GM06990 (cell line): Measurements from ENCODE around the gene ZNF23.

Experiments
- DNase-seq: peaks from one replicate; pipeline ENCODE4 v3.0.0-alpha.2; 2011; ENCODE audit not compliant: insufficient read length; ENCODE audit errors: extremely low read depth
- H3K27me3 ChIP-seq: replicated peaks from 2 replicates; pipeline ENCODE4 v1.6.0; 2011; ENCODE audit warnings: low read length; ENCODE audit not compliant: control insufficient read depth, insufficient read depth
- H3K36me3 ChIP-seq: 2 replicates; pipeline ENCODE4 v1.5.1; 2011; ENCODE audit warnings: low read length; ENCODE audit not compliant: control insufficient read depth, insufficient read depth
- H3K4me3 ChIP-seq: replicated peaks from 2 replicates; pipeline ENCODE4 v1.5.1; 2011; ENCODE audit warnings: low read depth, mild to moderate bottlenecking, control low read depth, low read length
- TF ChIP-seq, protein P1 (sequence below): IDR thresholded peaks from 2 replicates; pipeline ENCODE4 v1.5.1; 2011; ENCODE audit warnings: low read length, control low read depth, mild to moderate bottlenecking, inconsistent platforms; ENCODE audit not compliant: insufficient read depth, poor library complexity, severe bottlenecking

ZNF23 gene

DNA sequence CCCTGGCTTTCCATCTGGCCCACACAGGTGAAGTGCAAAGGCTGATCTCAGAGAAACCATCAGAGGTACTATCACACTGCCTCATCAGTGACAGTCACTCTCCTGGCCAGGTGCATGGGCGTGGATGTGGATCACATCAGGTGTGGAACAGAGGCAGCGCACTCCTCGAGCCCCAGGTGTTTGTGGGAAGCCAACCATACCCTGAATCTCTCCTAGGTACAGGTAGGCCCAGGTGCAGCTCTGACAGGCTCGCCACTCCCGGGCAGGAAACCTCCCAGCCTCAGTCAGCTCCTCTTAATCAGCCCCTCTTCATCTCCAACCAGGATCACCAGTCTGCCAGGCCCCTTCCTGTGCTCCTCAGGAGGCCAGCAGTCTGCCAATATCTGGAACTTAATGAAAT, 51.9 kb downstream of the ZNF23 start:
- TF ChIP-seq, protein P1, sequence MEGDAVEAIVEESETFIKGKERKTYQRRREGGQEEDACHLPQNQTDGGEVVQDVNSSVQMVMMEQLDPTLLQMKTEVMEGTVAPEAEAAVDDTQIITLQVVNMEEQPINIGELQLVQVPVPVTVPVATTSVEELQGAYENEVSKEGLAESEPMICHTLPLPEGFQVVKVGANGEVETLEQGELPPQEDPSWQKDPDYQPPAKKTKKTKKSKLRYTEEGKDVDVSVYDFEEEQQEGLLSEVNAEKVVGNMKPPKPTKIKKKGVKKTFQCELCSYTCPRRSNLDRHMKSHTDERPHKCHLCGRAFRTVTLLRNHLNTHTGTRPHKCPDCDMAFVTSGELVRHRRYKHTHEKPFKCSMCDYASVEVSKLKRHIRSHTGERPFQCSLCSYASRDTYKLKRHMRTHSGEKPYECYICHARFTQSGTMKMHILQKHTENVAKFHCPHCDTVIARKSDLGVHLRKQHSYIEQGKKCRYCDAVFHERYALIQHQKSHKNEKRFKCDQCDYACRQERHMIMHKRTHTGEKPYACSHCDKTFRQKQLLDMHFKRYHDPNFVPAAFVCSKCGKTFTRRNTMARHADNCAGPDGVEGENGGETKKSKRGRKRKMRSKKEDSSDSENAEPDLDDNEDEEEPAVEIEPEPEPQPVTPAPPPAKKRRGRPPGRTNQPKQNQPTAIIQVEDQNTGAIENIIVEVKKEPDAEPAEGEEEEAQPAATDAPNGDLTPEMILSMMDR: no peak
- H3K4me3 ChIP-seq: no peak overlapping the region
- H3K36me3 ChIP-seq: no peaks in the 10 kb centered on the region
- DNase-seq: no peak
- H3K27me3 ChIP-seq: peaks cover 3% of the 10 kb centered on the region

DNA sequence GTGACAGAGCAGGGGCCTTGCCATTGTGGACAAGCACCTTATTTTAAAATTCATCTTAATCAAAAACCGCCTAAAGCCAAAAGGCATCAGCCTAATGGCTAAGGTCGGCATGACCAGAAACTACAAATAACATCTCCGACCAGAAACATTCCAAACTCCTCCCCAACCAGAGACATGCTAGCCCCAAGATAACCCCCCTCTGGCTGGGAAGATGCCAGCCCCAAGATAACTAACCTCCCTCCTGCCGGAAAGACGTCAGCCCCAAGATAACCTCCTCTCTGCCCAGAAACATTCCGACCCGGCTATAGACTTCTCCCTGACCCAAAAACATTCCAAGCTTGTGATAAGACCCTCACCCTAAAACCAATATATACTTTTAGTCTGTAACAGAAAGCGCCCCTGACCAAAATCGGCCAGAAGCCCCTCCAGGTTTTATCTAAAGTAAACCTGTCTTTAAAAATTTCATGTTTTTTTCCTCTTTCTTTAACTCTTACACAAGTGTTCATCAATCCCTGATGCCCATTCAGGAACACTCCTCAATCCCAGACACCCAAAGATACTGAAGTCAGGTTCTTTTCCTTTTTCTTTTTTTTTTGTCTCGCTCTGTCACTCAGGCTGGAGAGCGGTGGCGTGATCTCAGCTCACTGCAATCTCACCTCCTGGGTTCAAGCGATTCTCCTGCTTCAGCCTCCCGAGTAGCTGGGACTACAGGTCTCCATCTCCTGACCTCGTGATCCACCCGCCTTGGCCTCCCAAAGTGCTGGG, 52.9 kb downstream of the ZNF23 start:
- TF ChIP-seq, protein P1: no peak
- Histone ChIP-seq H3K36me3 (no peaks in the 10 kb centered on the region), H3K27me3 (peaks cover 3% of the 10 kb centered on the region), H3K4me3 (no peak overlapping the region)
- no peak for DNase-seq

DNA sequence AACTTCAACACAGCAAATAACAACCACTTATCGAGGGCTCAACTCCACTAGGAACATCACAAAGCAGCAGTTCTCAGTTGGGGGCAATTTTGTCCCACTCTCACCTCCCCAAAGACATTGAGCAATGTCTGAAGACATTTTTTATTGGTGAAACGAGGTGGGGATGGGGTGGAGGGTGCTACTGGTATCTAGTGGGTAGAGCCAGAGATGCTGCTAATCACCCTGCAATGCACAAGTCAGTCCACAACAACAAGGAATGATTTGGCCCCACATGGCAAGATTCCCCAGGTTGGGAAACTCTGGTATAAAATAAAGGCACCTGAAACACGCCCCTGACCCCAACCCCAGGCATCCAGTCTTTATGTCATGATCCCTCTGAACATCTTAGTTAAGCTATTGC, 53.5 kb downstream of the ZNF23 start:
- TF ChIP-seq, protein P1: no peak
- H3K27me3 ChIP-seq: peaks cover 3% of the 10 kb centered on the region
- no peak for DNase-seq

DNA sequence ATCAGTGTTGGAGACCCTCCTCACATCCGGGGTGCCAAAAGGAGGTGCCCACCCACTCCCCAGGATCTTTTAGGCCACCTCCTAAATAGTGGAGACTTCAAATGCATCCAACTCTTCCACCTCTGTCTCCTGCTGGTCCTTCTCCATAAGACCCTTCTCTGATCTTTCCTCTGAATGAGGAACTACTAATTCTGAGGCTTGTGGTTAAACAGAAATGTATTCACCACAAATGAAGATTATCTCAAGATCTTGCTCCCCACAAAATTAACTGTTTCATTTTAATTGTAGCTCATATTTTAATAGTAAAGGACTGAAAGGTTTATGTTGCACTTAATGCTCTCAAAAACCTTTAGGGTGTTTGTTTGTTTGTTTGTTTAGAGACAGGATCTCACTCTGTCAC, 54.3 kb downstream of the ZNF23 start:
- peaks cover 3% of the 10 kb centered on the region for H3K27me3 ChIP-seq
- TF ChIP-seq, protein P1: no peak
- no peaks in the 10 kb centered on the region for H3K36me3 ChIP-seq
- DNase-seq: no peak
- no peak overlapping the region for H3K4me3 ChIP-seq

More for the DNA sequence above, 53.5 kb downstream of the ZNF23 start:
- no peaks in the 10 kb centered on the region for H3K36me3 ChIP-seq
- no peak overlapping the region for H3K4me3 ChIP-seq

DNA sequence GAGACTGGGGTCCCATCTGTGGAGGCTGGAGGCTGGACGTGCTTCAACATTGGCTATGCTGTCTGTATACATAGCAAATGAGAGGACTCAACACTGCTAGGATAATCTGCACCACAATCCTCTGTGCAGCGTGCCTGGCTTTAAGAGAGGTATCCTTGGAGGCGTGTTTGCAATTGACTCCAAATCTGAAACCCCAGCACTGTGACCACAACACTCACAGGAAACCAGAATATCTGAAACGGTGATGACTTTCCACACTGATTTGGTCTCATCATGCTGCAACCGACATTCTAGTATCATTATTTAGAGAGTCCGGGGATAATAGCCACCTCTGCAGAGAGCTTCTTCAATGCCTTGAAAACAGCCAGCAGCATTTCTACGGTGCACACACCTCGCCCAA, 55.3 kb downstream of the ZNF23 start:
- Histone ChIP-seq H3K27me3 (peaks cover 3% of the 10 kb centered on the region), H3K36me3 (no peaks in the 10 kb centered on the region), H3K4me3 (no peak overlapping the region)
- TF ChIP-seq, protein P1: no peak
- no peak for DNase-seq

DNA sequence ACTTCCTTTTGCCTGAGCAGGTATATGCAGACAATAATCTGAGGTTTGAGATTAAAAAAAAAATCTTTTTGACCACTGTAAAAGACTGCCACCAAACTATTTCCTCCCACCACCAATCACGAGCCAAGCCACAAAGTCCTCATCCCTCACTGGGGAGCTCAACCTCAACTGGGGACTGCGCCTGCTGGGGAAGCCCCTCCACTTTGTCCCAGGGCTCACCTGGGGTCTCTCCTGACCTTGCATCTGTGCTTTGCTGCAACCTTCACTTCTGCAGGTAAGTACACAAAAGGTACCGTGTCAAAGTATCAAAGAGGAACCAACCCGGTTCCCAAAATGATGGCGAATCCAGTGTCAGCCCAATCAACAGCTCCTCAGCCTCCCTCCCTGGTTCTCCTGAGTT, 55.7 kb downstream of the ZNF23 start:
- TF ChIP-seq, protein P1: no peak
- Histone ChIP-seq H3K36me3 (no peaks in the 10 kb centered on the region), H3K27me3 (peaks cover 3% of the 10 kb centered on the region), H3K4me3 (no peak overlapping the region)
- no peak for DNase-seq
